Stomach smooth muscle (tissue), 2 donors: ENCODE results near the gene ABCA9.
"Not testable (repeated sequence)": the region's sequence is repeated elsewhere in the genome, so short reads cannot be mapped to it uniquely, and the experiment has no call there.

ENCODE experiments used
- H3K27ac ChIP-seq: one replicate; pipeline ENCODE4 v1.7.0; 2013; ENCODE audit warnings: mild to moderate bottlenecking, low read length, inconsistent platforms
- H3K27me3 ChIP-seq, 2 donors: one replicate each; pipeline ENCODE4 v1.7.0; 2013; ENCODE audit warnings: low read length in 2 of 2; ENCODE audit not compliant: insufficient read depth in 2 of 2, control insufficient read depth in 1 of 2
- H3K36me3 ChIP-seq, 2 donors: one replicate each; pipeline ENCODE4 v1.7.0; 2013; ENCODE audit warnings: low read length in 2 of 2; ENCODE audit not compliant: control insufficient read depth in 2 of 2, insufficient read depth in 2 of 2
- H3K4me1 ChIP-seq: one replicate; pipeline ENCODE4 v1.7.0; 2013; ENCODE audit warnings: low read length; ENCODE audit not compliant: control insufficient read depth, insufficient read depth
- H3K4me3 ChIP-seq, 2 donors: one replicate each; pipeline ENCODE4 v1.7.0; 2013; ENCODE audit warnings: low read length in 2 of 2
- H3K9ac ChIP-seq, 2 donors: one replicate each; pipeline ENCODE4 v1.7.0; 2013; ENCODE audit warnings: low read length in 2 of 2, mild to moderate bottlenecking in 1 of 2
- H3K9me3 ChIP-seq, 2 donors: one replicate each; pipeline ENCODE4 v1.7.0; 2013; ENCODE audit warnings: low read length in 2 of 2; ENCODE audit not compliant: control insufficient read depth in 2 of 2
- donor health status: healthy.
- donor health status: Pancreatic carcinoma.

ABCA9 gene

GRCh38 chr17:68973098-68973846 lies 87.5 kb downstream of the ABCA9 start:
- Histone ChIP-seq H3K9ac (no peak overlapping the region), H3K36me3 (peaks cover 0 to 6% of the 10 kb centered on the region in 2 donors), H3K4me1 (no peaks in the 10 kb centered on the region), H3K27ac (no peak overlapping the region), H3K4me3 (no peak overlapping the region), H3K9me3 (no peaks in the 10 kb centered on the region), H3K27me3 (no peaks in the 10 kb centered on the region)

- no peak overlapping the region for H3K4me3 ChIP-seq
- H3K36me3 ChIP-seq, result peaks cover 0 to 6% of the 10 kb centered on the region in 2 donors
- H3K4me1 ChIP-seq, result no peaks in the 10 kb centered on the region
- no peak overlapping the region for H3K27ac ChIP-seq
- H3K9ac ChIP-seq, result no peak overlapping the region
- no peaks in the 10 kb centered on the region for H3K9me3 ChIP-seq
- H3K27me3 ChIP-seq, result no peaks in the 10 kb centered on the region
Observed at GRCh38 chr17:68972119-68972704, 88.5 kb downstream of the ABCA9 start.

GRCh38 chr17:68969101-68969500 lies 91.6 kb downstream of the ABCA9 start:
- Histone ChIP-seq H3K9ac (no peak overlapping the region), H3K36me3 (no peaks in the 10 kb centered on the region), H3K4me3 (no peak overlapping the region), H3K4me1 (no peaks in the 10 kb centered on the region), H3K27ac (no peak overlapping the region), H3K9me3 (no peaks in the 10 kb centered on the region), H3K27me3 (no peaks in the 10 kb centered on the region)

GRCh38 chr17:68963958-68964357 lies 96.8 kb downstream of the ABCA9 start:
- no peak overlapping the region for H3K27ac ChIP-seq
- H3K4me3 ChIP-seq, result no peak overlapping the region
- H3K4me1 ChIP-seq, result no peaks in the 10 kb centered on the region
- no peaks in the 10 kb centered on the region for H3K36me3 ChIP-seq
- no peak overlapping the region for H3K9ac ChIP-seq
- H3K27me3 ChIP-seq, result no peaks in the 10 kb centered on the region
- no peaks in the 10 kb centered on the region for H3K9me3 ChIP-seq

- Histone ChIP-seq H3K36me3 (no peaks in the 10 kb centered on the region), H3K9me3 (no peaks in the 10 kb centered on the region), H3K4me3 (no peak overlapping the region), H3K27ac (no peak overlapping the region), H3K27me3 (no peaks in the 10 kb centered on the region), H3K9ac (no peak overlapping the region), H3K4me1 (no peaks in the 10 kb centered on the region)
Observed at GRCh38 chr17:68961214-68961882, 99.4 kb downstream of the ABCA9 start.

- not testable (repeated sequence) for H3K36me3 ChIP-seq, H3K4me1 ChIP-seq, H3K27ac ChIP-seq, H3K27me3 ChIP-seq, H3K4me3 ChIP-seq, H3K9ac ChIP-seq, H3K9me3 ChIP-seq
Observed at GRCh38 chr17:68959117-68959516, 101.6 kb downstream of the ABCA9 start.

- Histone ChIP-seq H3K36me3 (no peaks in the 10 kb centered on the region), H3K4me1 (no peaks in the 10 kb centered on the region), H3K9me3 (no peaks in the 10 kb centered on the region), H3K27ac (no peak overlapping the region), H3K9ac (no peak overlapping the region), H3K4me3 (no peak overlapping the region), H3K27me3 (no peaks in the 10 kb centered on the region)
Observed at GRCh38 chr17:68957944-68958343, 102.8 kb downstream of the ABCA9 start.

GRCh38 chr17:68955181-68955841 lies 105.4 kb downstream of the ABCA9 start, which contains the start of gene ABCA8:
ABCA8 (minus strand) TSS chr17:68955392; CDS start chr17:68942034, 13,358 bp downstream.
- H3K36me3 ChIP-seq, result no peaks in the 10 kb centered on the region
- H3K9me3 ChIP-seq, result no peaks in the 10 kb centered on the region
- no peaks in the 10 kb centered on the region for H3K27me3 ChIP-seq
- peak within 1 kb of the TSS; percentile 53 to 57 for H3K4me3 ChIP-seq
- no peaks in the 10 kb centered on the region for H3K4me1 ChIP-seq
- no peak within 1 kb of the TSS for H3K27ac ChIP-seq
- peak within 1 kb of the TSS in 1 of 2 donors; percentile 33 for H3K9ac ChIP-seq

- Histone ChIP-seq H3K4me1 (no peaks in the 10 kb centered on the region), H3K27ac (no peak overlapping the region), H3K9ac (peak overlapping the region in 1 of 2 donors; percentile 33), H3K4me3 (peak overlapping the region; percentile 53 to 57), H3K9me3 (no peaks in the 10 kb centered on the region), H3K36me3 (no peaks in the 10 kb centered on the region), H3K27me3 (no peaks in the 10 kb centered on the region)
Observed at GRCh38 chr17:68954146-68954896, 106.4 kb downstream of the ABCA9 start.

GRCh38 chr17:68953340-68953997 lies 107.3 kb downstream of the ABCA9 start:
- Histone ChIP-seq H3K9me3 (no peaks in the 10 kb centered on the region), H3K36me3 (no peaks in the 10 kb centered on the region), H3K27me3 (no peaks in the 10 kb centered on the region), H3K9ac (no peak overlapping the region), H3K4me3 (peak overlapping the region; percentile 32 to 64), H3K27ac (no peak overlapping the region), H3K4me1 (no peaks in the 10 kb centered on the region)
